Measurements from ENCODE around the gene HECW1.

HECW1 gene

GRCh38 chr7:43406961-43407360 is 294.5 kb downstream of the HECW1 start:
- no peak for TF ChIP-seq CTCF (IDR thresholded peaks at IDR 0.05; ENCODE audit: control insufficient read depth, extremely low read depth, insufficient read depth)
- no peak overlapping the region for H3K4me3 ChIP-seq (ENCODE audit: low read depth, low read length)
- DNase-seq (ENCODE audit: low read depth) = no peak

GRCh38 chr7:43408981-43409380 is 296.5 kb downstream of the HECW1 start:
- TF ChIP-seq CTCF (IDR thresholded peaks at IDR 0.05; ENCODE audit: control insufficient read depth, extremely low read depth, insufficient read depth) = no peak
- DNase-seq (ENCODE audit: low read depth) = no peak
- no peak overlapping the region for H3K4me3 ChIP-seq (ENCODE audit: low read depth, low read length)

GRCh38 chr7:43417455-43417854 is 305.0 kb downstream of the HECW1 start:
- DNase-seq (ENCODE audit: low read depth) = no peak
- H3K4me3 ChIP-seq (ENCODE audit: low read depth, low read length) = no peak overlapping the region
- TF ChIP-seq CTCF (IDR thresholded peaks at IDR 0.05; ENCODE audit: control insufficient read depth, extremely low read depth, insufficient read depth) = no peak

DNA sequence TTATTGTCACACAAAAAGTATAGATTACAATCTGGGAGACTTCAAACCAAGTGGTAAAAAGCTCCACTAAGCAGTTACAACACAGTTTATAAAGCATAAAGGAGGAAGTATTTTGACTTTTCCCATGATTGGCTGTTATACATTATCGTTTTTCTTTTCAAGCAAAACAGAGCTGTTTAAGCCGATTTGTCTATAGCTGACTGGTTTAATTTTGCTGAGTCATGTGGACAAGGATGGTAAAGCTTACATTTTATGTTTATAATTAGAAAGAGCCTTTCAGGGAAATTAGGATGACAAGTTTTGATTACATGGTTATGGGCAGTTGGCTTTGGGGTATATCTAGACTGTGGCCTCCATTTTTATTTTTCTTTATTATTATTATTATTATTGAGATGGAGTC is 318.0 kb downstream of the HECW1 start:
- no peak overlapping the region for H3K4me3 ChIP-seq (ENCODE audit: low read depth, low read length)
- no peak for TF ChIP-seq CTCF (IDR thresholded peaks at IDR 0.05; ENCODE audit: control insufficient read depth, extremely low read depth, insufficient read depth)
- no peak for DNase-seq (ENCODE audit: low read depth)

- no peak for DNase-seq (ENCODE audit: low read depth)
- TF ChIP-seq CTCF (IDR thresholded peaks at IDR 0.05; ENCODE audit: control insufficient read depth, extremely low read depth, insufficient read depth) = no peak
These were observed 318.7 kb downstream of the HECW1 start for GRCh38 chr7:43431020-43431595.

DNA sequence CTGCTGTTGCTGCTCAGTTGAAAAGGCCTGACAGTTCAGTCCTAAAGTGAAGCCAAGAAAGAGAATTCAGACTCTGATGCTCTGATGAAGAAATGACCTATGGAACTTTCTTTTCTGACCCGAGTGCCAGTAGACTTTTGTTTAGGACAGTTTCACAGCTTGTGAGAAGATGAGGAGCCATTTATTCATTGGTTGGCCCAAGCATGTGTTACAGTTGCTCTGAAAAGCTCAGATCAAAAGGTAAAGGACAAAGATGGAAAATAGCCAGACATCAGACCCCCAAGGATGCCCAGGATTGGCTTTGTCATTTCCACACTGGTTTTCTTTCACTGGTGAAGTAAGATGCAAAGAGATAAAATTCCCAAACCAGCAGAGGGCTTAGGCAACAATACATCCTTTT is 321.2 kb downstream of the HECW1 start:
- TF ChIP-seq CTCF (IDR thresholded peaks at IDR 0.05; ENCODE audit: control insufficient read depth, extremely low read depth, insufficient read depth) = no peak
- no peak overlapping the region for H3K4me3 ChIP-seq (ENCODE audit: low read depth, low read length)
- DNase-seq (ENCODE audit: low read depth) = no peak

More at GRCh38 chr7:43431020-43431595, 318.7 kb downstream of the HECW1 start:
- H3K4me3 ChIP-seq (ENCODE audit: low read depth, low read length) = no peak overlapping the region

GRCh38 chr7:43437001-43437400 is 324.6 kb downstream of the HECW1 start:
- DNase-seq (ENCODE audit: low read depth) = no peak
- TF ChIP-seq CTCF (IDR thresholded peaks at IDR 0.05; ENCODE audit: control insufficient read depth, extremely low read depth, insufficient read depth) = no peak
- H3K4me3 ChIP-seq (ENCODE audit: low read depth, low read length) = no peak overlapping the region

Measured in LNCaP clone FGC (cell line).